Measurements from ENCODE around the gene CDK5RAP3. TPM values are rescaled to one million over a fixed set of nuclear protein-coding genes. Genes with fewer than 3 reads are reported as not detected.

The CDK5RAP3 gene
- polyA plus RNA-seq, 3 donors = 119 to 176 (median 156) TPM

DNA sequence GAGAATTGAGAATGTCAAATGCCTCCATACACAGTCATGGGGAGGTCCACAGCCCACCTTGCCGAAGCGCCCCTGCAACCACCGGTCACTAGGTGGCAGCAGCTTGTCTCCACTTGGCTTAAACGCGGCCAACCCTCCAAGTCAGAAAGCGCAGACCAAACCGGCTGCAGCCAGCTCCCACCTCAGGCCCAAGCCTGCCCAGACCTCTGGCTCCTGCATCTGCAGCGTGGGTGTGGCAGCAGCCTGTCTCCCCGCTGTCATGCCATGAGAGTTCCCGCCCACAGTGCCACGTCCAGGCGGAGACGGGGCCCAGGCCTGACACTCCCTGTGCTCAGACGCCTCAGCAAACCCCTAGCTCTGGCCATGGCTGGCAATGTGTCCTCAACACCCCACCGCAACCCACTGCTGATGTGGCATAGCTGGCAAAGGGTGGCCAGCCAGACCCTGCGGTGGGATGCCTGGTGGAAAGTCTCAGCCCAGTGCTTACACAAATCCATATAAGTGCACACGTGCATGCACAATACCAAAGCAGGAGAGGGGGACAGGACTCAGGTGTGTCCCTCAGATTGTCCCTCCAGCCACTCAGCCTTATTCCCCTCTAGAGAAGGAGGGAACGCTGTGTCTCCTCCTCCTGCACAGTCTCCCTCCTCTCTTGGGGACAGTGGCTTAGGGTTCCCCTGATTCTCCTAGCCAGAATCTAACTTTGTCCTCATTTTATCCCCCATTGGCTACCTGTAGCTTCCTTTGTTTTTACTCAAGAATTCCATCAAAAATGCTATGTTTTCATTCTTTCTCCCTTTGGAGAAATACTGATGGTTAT is 55.8 kb downstream of the CDK5RAP3 start:
- 21 to 25% (median 24%) methylated on average over 16 to 18 of the region's 18 CpGs for WGBS, 3 donors
- no peak overlapping the region for H3K27ac ChIP-seq (ENCODE audit: low read depth, low read length)

DNA sequence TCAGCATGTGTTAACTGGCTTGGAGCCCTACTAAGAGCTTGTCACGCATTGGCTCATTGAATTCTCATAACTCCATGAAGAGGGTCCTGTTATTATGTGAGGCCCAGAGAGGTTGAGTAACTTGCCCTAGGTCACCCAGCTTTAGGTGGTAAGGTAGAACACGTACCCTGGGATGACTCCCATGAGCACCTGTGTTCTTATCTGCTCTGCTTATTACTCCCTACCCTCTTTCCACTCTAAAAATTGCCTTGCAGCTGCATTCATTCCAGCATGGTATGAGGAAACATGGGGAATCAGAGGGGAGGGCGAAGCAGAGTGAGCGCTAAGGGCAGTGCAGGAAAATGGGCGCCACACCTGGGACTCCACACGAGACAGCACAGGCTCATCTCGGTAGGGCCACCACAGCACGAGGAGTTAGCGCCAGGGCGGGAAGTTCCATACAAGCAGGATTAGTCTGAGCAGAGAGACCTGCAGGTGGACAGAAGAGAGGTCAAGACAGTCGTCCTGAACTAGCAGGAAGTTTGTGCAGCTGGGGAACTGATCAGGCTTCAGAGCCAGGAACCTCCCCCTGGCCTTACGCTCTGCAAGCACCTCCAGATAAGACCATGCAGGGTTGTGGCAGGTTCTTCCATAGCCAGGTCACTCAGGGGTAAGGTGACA is 56.5 kb downstream of the CDK5RAP3 start:
- H3K27ac ChIP-seq (ENCODE audit: low read depth, low read length) = no peak overlapping the region
- 69 to 81% (median 80%) methylated on average over 12 of the region's 12 CpGs for WGBS, 3 donors

DNA sequence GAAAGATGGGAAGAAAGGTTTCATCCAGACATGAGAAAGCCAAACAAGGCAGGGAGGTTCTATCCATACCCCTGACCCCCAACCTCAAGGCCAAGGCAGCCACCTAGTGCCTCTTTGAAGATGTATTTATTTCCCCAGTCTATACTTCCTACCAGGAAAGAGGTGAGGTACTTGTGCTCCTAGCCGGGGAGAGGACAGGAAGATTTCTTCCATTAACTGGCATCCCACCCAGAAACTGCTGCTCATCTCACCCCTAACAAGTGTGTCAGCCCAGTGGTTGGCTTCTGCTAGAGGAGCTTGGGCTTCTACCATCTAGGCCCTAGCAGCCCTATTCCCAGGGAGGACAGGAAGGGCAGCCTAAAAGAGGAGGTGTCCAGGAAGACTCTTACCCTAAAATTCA is 57.8 kb downstream of the CDK5RAP3 start:
- 82 to 91% (median 89%) methylated on average over 1 of the region's 1 CpG for WGBS, 3 donors
- no peak overlapping the region for H3K27ac ChIP-seq (ENCODE audit: low read depth, low read length)

- WGBS, 3 donors = 38 to 60% (median 52%) methylated on average over 5 of the region's 5 CpGs
- no peak overlapping the region for H3K27ac ChIP-seq (ENCODE audit: low read depth, low read length)
Observed at GRCh38 chr17:48030531-48030930, 59.6 kb downstream of the CDK5RAP3 start.

Other genes with a start within 250 kb of the CDK5RAP3 start
- gene TBX21, start 237.9 kb upstream of the CDK5RAP3 start, polyA plus RNA-seq = under 1 TPM; 0.03 to 0.90 (median 0.31) TPM
- 10 to 100 TPM in 1 of 3 donors, 1 to 10 TPM in 2; 5.3 to 11.0 (median 5.6) TPM for gene OSBPL7, start 149.3 kb upstream of the CDK5RAP3 start, polyA plus RNA-seq
- 10 to 100 TPM; 42.3 to 52.0 (median 44.2) TPM for gene MRPL10, start 139.6 kb upstream of the CDK5RAP3 start, polyA plus RNA-seq
- gene LRRC46, start 139.4 kb upstream of the CDK5RAP3 start, polyA plus RNA-seq = under 1 TPM; 0.39 to 0.90 (median 0.49) TPM
- 100 to 1,000 TPM in 1 of 3 donors, 10 to 100 TPM in 2; 37.9 to 181 (median 89.5) TPM for gene SCRN2, start 129.8 kb upstream of the CDK5RAP3 start, polyA plus RNA-seq
- under 1 TPM; 0.45 to 0.56 (median 0.49) TPM for gene SP6, start 120.0 kb upstream of the CDK5RAP3 start, polyA plus RNA-seq
- 10 to 100 TPM in 1 of 3 donors, 1 to 10 TPM in 2; 7.2 to 15.7 (median 9.2) TPM for gene SP2, start 74.9 kb upstream of the CDK5RAP3 start, polyA plus RNA-seq
- gene PNPO, start 29.5 kb upstream of the CDK5RAP3 start, polyA plus RNA-seq = 1 to 10 TPM; 6.2 to 9.6 (median 9.2) TPM
- 10 to 100 TPM in 1 of 3 donors, 1 to 10 TPM in 2; 1.0 to 80.7 (median 7.1) TPM for gene PRR15L, start 13.2 kb upstream of the CDK5RAP3 start, polyA plus RNA-seq
- 100 to 1,000 TPM in 1 of 3 donors, 10 to 100 TPM in 1, 1 to 10 TPM in 1; 6.8 to 115 (median 49.1) TPM for gene COPZ2, start 66.7 kb downstream of the CDK5RAP3 start, polyA plus RNA-seq
- 100 to 1,000 TPM in 1 of 3 donors, 10 to 100 TPM in 2; 29.9 to 183 (median 91.0) TPM for gene NFE2L1, start 77.2 kb downstream of the CDK5RAP3 start, polyA plus RNA-seq
- 10 to 100 TPM; 14.8 to 55.2 (median 20.8) TPM for gene CBX1, start 130.4 kb downstream of the CDK5RAP3 start, polyA plus RNA-seq
- 10 to 100 TPM in 2 of 3 donors, 1 to 10 TPM in 1; 8.4 to 17.1 (median 13.5) TPM for gene SNX11, start 136.7 kb downstream of the CDK5RAP3 start, polyA plus RNA-seq

Measured in adipose tissue (tissue), 3 donors.